Ishikawa (cell line): Measurements from ENCODE around the gene KAT7.

ENCODE experiments used
- CEBPB ChIP-seq: IDR thresholded peaks from 2 replicates; pipeline ENCODE4 v1.6.1; 2012
- CREB1 ChIP-seq: IDR thresholded peaks from 2 replicates; pipeline ENCODE4 v1.6.1; 2012; ENCODE audit warnings: low read depth
- EGR1 ChIP-seq: IDR thresholded peaks from 2 replicates; pipeline ENCODE4 v1.6.1; 2012
- EP300 ChIP-seq: IDR thresholded peaks from 2 replicates; pipeline ENCODE4 v1.6.1; 2012; ENCODE audit warnings: borderline replicate concordance
- FOXM1 ChIP-seq: IDR thresholded peaks from 2 replicates; pipeline ENCODE4 v1.6.1; 2012; ENCODE audit warnings: low read depth, borderline replicate concordance
- MAX ChIP-seq: IDR thresholded peaks from 2 replicates; pipeline ENCODE4 v1.6.1; 2012
- NFIC ChIP-seq: IDR thresholded peaks from 2 replicates; pipeline ENCODE4 v1.6.1; 2012
- RAD21 ChIP-seq: IDR thresholded peaks from 2 replicates; pipeline ENCODE4 v1.6.1; 2012; ENCODE audit warnings: low read depth
- REST ChIP-seq: IDR thresholded peaks from 2 replicates; pipeline ENCODE4 v1.6.1; 2012; ENCODE audit warnings: low read depth, mild to moderate bottlenecking
- TAF1 ChIP-seq: IDR thresholded peaks from 2 replicates; pipeline ENCODE4 v1.6.1; 2012; ENCODE audit warnings: low read depth, mild to moderate bottlenecking
- TCF12 ChIP-seq: IDR thresholded peaks from 2 replicates; pipeline ENCODE4 v1.6.1; 2012; ENCODE audit warnings: low read depth
- TEAD4 ChIP-seq: IDR thresholded peaks from 2 replicates; pipeline ENCODE4 v1.6.1; 2012
- YY1 ChIP-seq: IDR thresholded peaks from 2 replicates; pipeline ENCODE4 v1.6.1; 2012; ENCODE audit warnings: low read depth
- ZBTB7A ChIP-seq: IDR thresholded peaks from 2 replicates; pipeline ENCODE4 v1.6.1; 2012; ENCODE audit warnings: low read depth
- TF ChIP-seq, protein P1 (sequence below): IDR thresholded peaks from 2 replicates; pipeline ENCODE4 v1.6.1; 2012

The KAT7 gene

GRCh38 chr17:49848019-49848473 lies 59.6 kb downstream of the KAT7 start, which contains the start of gene TAC4:
TAC4 (minus strand) TSS chr17:49848069; CDS start chr17:49848017, 52 bp downstream.
- TF ChIP-seq EP300 (no peak), MAX (no peak), REST (no peak), CREB1 (no peak), EGR1 (no peak), YY1 (no peak), TAF1 (no peak), TEAD4 (no peak), FOXM1 (no peak)
- TF ChIP-seq, protein P1, sequence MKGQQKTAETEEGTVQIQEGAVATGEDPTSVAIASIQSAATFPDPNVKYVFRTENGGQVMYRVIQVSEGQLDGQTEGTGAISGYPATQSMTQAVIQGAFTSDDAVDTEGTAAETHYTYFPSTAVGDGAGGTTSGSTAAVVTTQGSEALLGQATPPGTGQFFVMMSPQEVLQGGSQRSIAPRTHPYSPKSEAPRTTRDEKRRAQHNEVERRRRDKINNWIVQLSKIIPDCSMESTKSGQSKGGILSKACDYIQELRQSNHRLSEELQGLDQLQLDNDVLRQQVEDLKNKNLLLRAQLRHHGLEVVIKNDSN: no peak

DNA sequence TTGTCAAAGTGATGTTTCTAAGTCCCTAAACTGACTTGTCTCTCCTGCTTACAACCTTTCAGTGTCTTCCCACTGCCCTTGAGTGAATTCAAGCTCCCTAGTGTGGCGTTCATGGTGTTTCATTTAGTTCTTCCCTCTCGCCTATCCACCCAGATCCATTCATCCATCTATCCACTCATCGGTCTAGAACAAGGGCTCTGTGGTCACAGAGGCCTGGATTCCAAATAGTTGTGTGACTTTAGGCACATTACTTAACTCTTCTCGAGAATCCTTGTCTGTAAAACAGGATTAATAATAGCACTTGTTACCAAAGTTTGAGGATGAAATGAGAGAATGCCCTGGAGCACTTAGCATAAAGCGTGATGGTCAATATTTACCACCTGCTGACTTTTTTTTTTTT lies 60.3 kb downstream of the KAT7 start:
- TF ChIP-seq RAD21: no peak
- TF ChIP-seq NFIC: no peak
- no peak for TF ChIP-seq MAX
- TF ChIP-seq, protein P1: no peak
- TF ChIP-seq TAF1: no peak
- TF ChIP-seq REST: no peak
- no peak for TF ChIP-seq TEAD4
- no peak for TF ChIP-seq TCF12
- no peak for TF ChIP-seq FOXM1
- TF ChIP-seq CREB1: no peak
- TF ChIP-seq CEBPB: no peak

GRCh38 chr17:49850218-49850610 lies 61.7 kb downstream of the KAT7 start:
- TF ChIP-seq CREB1 (no peak), YY1 (no peak), RAD21 (no peak), TAF1 (no peak), EGR1 (no peak), MAX (no peak), REST (no peak), EP300 (no peak), ZBTB7A (no peak), NFIC (no peak), TEAD4 (no peak), TCF12 (no peak), FOXM1 (no peak), CEBPB (no peak)
- TF ChIP-seq, protein P1: no peak

- TF ChIP-seq YY1 (no peak), EGR1 (no peak), FOXM1 (no peak), RAD21 (no peak), CEBPB (no peak)
These were observed 62.4 kb downstream of the KAT7 start for GRCh38 chr17:49850772-49851386.
